Measurements from ENCODE around the gene TMEM229A. TPM values are rescaled to one million over a fixed set of nuclear protein-coding genes. Genes with fewer than 3 reads are reported as not detected.
A peak's percentile ranks its signal among the peaks of the same experiment; 100 is the strongest.
"Not testable (repeated sequence)": the region's sequence is repeated elsewhere in the genome, so short reads cannot be mapped to it uniquely, and the experiment has no call there.

Gene TMEM229A
- not detected for total RNA-seq

- peak within 1 kb of the TSS; percentile 76 for H3K4me3 Mint-ChIP-seq
- no peaks in the 10 kb centered on the region for H3K36me3 Mint-ChIP-seq
- peaks cover 4% of the 10 kb centered on the region for H3K4me1 Mint-ChIP-seq
- no peaks in the 10 kb centered on the region for H3K9me3 Mint-ChIP-seq
- peaks cover 50% of the 10 kb centered on the region for H3K27me3 Mint-ChIP-seq
- POLR2A ChIA-PET: no interaction called here
- DNase-seq (peak; percentile 39), ATAC-seq (ENCODE audit: low read depth) (peak; percentile 47)
- no peak within 1 kb of the TSS for H3K27ac Mint-ChIP-seq
Observed at GRCh38 chr7:124032369-124033094, at the start of gene TMEM229A. TSS of gene TMEM229A (minus strand) at chr7:124033067. CDS start at chr7:124033003, 64 bp downstream.

- H3K27me3 Mint-ChIP-seq; H3K9me3 Mint-ChIP-seq; H3K36me3 Mint-ChIP-seq; H3K4me1 Mint-ChIP-seq; H3K27ac Mint-ChIP-seq; ATAC-seq (ENCODE audit: low read depth); H3K4me3 Mint-ChIP-seq; DNase-seq; POLR2A ChIA-PET: not testable (repeated sequence)
Observed at GRCh38 chr7:124082234-124082633, 49.4 kb upstream of the TMEM229A start.

DNA sequence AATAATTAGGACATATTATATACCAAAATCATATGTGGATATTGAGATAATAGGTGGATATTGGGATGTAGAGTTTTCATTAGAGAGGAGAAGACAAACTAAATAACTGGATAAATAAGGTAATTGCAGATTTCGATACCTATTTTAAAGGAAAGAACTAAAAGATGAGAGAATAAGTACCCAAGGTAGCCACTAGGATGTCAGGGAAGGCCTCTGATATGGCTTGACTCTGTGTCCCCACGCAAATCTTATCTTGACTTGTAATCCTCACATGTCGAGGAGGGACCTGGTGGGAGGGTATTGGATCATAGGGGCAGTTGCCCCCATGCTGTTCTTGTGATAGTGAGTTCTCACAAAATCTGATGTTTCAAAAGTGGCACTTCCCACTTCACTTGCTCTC lies 44.7 kb upstream of the TMEM229A start:
- no peak overlapping the region for H3K27ac Mint-ChIP-seq
- ATAC-seq (ENCODE audit: low read depth) (no peak), DNase-seq (no peak)
- H3K36me3 Mint-ChIP-seq: no peaks in the 10 kb centered on the region
- POLR2A ChIA-PET: no interaction called here
- no peak overlapping the region for H3K4me3 Mint-ChIP-seq
- no peaks in the 10 kb centered on the region for H3K27me3 Mint-ChIP-seq
- H3K4me1 Mint-ChIP-seq: no peaks in the 10 kb centered on the region
- H3K9me3 Mint-ChIP-seq: peaks cover 1% of the 10 kb centered on the region

GRCh38 chr7:124076841-124077240 lies 44.0 kb upstream of the TMEM229A start:
- Mint-ChIP-seq H3K4me1 (no peaks in the 10 kb centered on the region), H3K9me3 (peaks cover 1% of the 10 kb centered on the region), H3K27ac (no peak overlapping the region), H3K36me3 (no peaks in the 10 kb centered on the region), H3K4me3 (no peak overlapping the region), H3K27me3 (no peaks in the 10 kb centered on the region)
- ATAC-seq (ENCODE audit: low read depth) (no peak), DNase-seq (no peak)
- POLR2A ChIA-PET: no interaction called here

DNA sequence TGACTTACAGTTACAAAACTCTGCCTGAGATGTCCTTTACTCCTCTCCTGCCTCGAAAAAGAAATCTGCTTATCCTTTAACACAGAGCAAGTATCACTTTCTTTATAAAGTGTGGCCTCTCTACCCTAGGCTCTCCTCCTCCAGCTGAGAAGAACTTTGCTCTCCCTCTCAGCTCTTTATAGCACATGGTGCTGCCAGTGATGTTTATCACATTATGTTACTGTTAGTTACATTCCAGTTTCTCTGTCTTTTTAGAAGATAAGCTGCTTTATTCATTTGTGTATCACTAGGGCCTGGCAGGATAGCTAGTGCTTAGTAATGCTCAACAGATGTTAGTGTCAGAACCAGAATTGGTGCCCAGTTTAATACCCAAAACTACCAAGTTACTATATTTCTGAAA lies 41.1 kb upstream of the TMEM229A start:
- Mint-ChIP-seq H3K27me3 (no peaks in the 10 kb centered on the region), H3K27ac (no peak overlapping the region), H3K4me1 (no peaks in the 10 kb centered on the region), H3K9me3 (peaks cover 1% of the 10 kb centered on the region), H3K4me3 (no peak overlapping the region), H3K36me3 (no peaks in the 10 kb centered on the region)
- no peak for DNase-seq
- no peak for ATAC-seq (ENCODE audit: low read depth)
- POLR2A ChIA-PET: no interaction called here

DNA sequence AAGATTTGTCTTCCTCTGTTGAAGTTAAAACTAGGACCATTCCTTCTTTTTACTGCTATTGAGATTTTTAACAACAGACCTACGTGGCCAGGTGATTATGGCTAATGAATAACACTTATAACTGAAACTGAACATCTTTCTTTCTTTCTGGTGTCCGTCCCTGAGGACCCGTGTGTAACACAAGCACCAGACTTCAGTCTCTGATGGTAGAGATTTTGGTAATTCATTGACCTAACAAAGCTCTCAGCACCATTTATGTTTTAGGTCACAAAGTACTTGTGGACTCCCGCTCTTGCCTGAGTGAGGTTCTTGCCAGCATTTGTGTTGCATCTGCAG lies 40.4 kb upstream of the TMEM229A start:
- no peaks in the 10 kb centered on the region for H3K27me3 Mint-ChIP-seq
- no peaks in the 10 kb centered on the region for H3K36me3 Mint-ChIP-seq
- POLR2A ChIA-PET: no interaction called here
- DNase-seq (no peak), ATAC-seq (ENCODE audit: low read depth) (no peak)
- H3K4me1 Mint-ChIP-seq: no peaks in the 10 kb centered on the region
- H3K27ac Mint-ChIP-seq: no peak overlapping the region
- H3K9me3 Mint-ChIP-seq: peaks cover 1% of the 10 kb centered on the region
- no peak overlapping the region for H3K4me3 Mint-ChIP-seq

GRCh38 chr7:124072603-124073309 lies 39.9 kb upstream of the TMEM229A start:
- ATAC-seq (ENCODE audit: low read depth) (no peak), DNase-seq (no peak)
- POLR2A ChIA-PET: no interaction called here
- Mint-ChIP-seq H3K27ac (no peak overlapping the region), H3K36me3 (no peaks in the 10 kb centered on the region), H3K4me1 (no peaks in the 10 kb centered on the region), H3K9me3 (peaks cover under 1% of the 10 kb centered on the region), H3K27me3 (no peaks in the 10 kb centered on the region), H3K4me3 (no peak overlapping the region)

DNA sequence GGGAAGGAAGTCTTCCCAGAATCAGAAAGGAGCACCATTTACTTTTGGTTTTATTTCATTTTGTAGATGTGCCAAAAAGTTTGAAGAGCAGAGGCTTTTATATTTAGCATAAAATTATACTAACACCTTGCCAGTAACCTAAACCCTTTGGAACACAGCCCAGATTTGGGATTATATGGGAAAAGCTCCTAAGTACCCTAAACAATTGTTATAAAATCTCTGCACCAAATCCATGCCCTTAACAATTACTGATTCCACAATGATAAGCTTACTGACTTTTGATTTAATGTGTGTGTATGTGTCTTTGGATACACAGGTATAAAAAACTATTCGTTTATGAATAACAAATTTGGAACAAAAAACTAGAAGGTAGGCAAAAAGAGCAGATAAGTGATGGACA lies 39.0 kb upstream of the TMEM229A start:
- no peaks in the 10 kb centered on the region for H3K27me3 Mint-ChIP-seq
- H3K9me3 Mint-ChIP-seq: no peaks in the 10 kb centered on the region
- ATAC-seq (ENCODE audit: low read depth) (no peak), DNase-seq (no peak)
- no peaks in the 10 kb centered on the region for H3K36me3 Mint-ChIP-seq
- H3K4me3 Mint-ChIP-seq: no peak overlapping the region
- H3K27ac Mint-ChIP-seq: no peak overlapping the region
- H3K4me1 Mint-ChIP-seq: no peaks in the 10 kb centered on the region
- POLR2A ChIA-PET: no interaction called here

- H3K27ac Mint-ChIP-seq: no peak overlapping the region
- POLR2A ChIA-PET: no interaction called here
- H3K9me3 Mint-ChIP-seq: no peaks in the 10 kb centered on the region
Observed at GRCh38 chr7:124062171-124062570, 29.3 kb upstream of the TMEM229A start.

DNA sequence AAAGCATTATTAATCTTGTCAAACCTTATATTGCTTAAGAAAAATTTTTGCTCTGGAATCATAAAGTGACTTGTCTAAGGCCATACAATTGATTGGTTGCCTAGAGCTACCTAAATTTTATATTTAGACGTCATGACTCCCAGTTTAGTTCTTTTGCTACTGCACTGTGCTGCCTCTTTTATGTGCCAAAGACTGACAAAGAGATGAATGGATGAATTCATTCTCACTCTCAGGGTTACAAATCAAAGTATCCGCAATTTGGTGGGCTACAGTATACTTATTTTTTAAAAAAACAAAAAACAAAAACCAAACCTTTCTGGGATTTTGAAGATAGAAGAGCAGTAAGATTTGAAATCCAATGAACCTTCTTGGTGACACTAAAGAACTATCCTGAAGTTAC lies 27.7 kb upstream of the TMEM229A start:
- no peaks in the 10 kb centered on the region for H3K36me3 Mint-ChIP-seq
- no peak for DNase-seq
- no peak overlapping the region for H3K4me3 Mint-ChIP-seq
- POLR2A ChIA-PET: no interaction called here
- no peaks in the 10 kb centered on the region for H3K27me3 Mint-ChIP-seq
- ATAC-seq (ENCODE audit: low read depth): no peak
- no peaks in the 10 kb centered on the region for H3K4me1 Mint-ChIP-seq
- no peaks in the 10 kb centered on the region for H3K9me3 Mint-ChIP-seq
- H3K27ac Mint-ChIP-seq: no peak overlapping the region

More at GRCh38 chr7:124062171-124062570, 29.3 kb upstream of the TMEM229A start:
- no peaks in the 10 kb centered on the region for H3K36me3 Mint-ChIP-seq
- no peak for DNase-seq
- H3K27me3 Mint-ChIP-seq: no peaks in the 10 kb centered on the region
- ATAC-seq (ENCODE audit: low read depth): no peak
- no peaks in the 10 kb centered on the region for H3K4me1 Mint-ChIP-seq
- no peak overlapping the region for H3K4me3 Mint-ChIP-seq

GRCh38 chr7:124059375-124059774 lies 26.5 kb upstream of the TMEM229A start:
- Mint-ChIP-seq H3K27ac (no peak overlapping the region), H3K4me3 (no peak overlapping the region), H3K4me1 (no peaks in the 10 kb centered on the region), H3K36me3 (no peaks in the 10 kb centered on the region), H3K9me3 (no peaks in the 10 kb centered on the region), H3K27me3 (no peaks in the 10 kb centered on the region)
- no peak for ATAC-seq (ENCODE audit: low read depth)
- DNase-seq: no peak
- POLR2A ChIA-PET: no interaction called here

- Mint-ChIP-seq H3K4me1 (no peaks in the 10 kb centered on the region), H3K27ac (no peak overlapping the region), H3K4me3 (no peak overlapping the region), H3K36me3 (no peaks in the 10 kb centered on the region), H3K9me3 (no peaks in the 10 kb centered on the region), H3K27me3 (no peaks in the 10 kb centered on the region)
- no peak for DNase-seq
- POLR2A ChIA-PET: no interaction called here
- ATAC-seq (ENCODE audit: low read depth): no peak
Observed at GRCh38 chr7:124058515-124058914, 25.6 kb upstream of the TMEM229A start.

DNA sequence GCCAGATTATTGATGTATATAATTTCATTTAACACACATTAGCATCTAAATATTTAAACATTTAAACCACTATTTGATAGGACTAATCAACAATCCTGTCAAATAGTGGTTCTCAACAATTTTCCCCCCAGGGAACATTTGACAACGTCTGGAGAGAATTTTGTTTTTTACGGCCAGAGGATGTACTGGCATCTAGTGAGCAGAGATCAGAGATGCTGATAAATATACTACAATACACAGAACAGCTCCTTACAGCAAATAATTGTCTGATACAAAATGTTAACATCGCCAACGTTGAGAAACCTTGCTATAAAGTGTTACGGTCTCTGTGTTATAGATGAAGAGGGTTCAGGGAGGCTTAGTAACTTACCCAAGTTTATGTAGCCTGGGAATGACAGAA lies 25.0 kb upstream of the TMEM229A start:
- Mint-ChIP-seq H3K27ac (no peak overlapping the region), H3K9me3 (no peaks in the 10 kb centered on the region), H3K27me3 (no peaks in the 10 kb centered on the region), H3K4me1 (no peaks in the 10 kb centered on the region), H3K4me3 (no peak overlapping the region), H3K36me3 (no peaks in the 10 kb centered on the region)
- no peak for DNase-seq
- POLR2A ChIA-PET: no interaction called here
- ATAC-seq (ENCODE audit: low read depth): no peak

DNA sequence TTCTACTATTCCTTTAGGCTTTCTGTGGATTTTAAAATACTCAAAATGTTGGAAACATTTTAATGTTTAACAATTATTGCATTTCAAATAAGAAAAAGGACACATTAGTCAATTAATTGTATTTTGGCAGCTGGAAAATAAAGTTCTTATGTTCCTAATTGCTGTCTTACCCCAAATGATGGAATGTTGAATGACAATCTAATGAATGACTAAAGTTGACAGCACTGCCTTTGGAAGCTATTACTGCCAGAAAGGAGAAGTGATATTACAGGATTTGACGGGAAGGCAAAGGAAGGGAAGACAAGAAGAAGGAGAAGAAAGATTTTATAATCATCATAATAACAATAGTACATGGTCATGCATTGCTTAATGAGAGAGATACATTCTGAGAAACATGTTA lies 23.4 kb upstream of the TMEM229A start:
- Mint-ChIP-seq H3K27me3 (no peaks in the 10 kb centered on the region), H3K4me1 (no peaks in the 10 kb centered on the region), H3K9me3 (no peaks in the 10 kb centered on the region), H3K27ac (no peak overlapping the region), H3K4me3 (no peak overlapping the region), H3K36me3 (no peaks in the 10 kb centered on the region)
- POLR2A ChIA-PET: no interaction called here
- ATAC-seq (ENCODE audit: low read depth): no peak
- DNase-seq: no peak

All from activated naive CD8-positive, alpha-beta T cell treated with anti-CD3 and anti-CD28 coated beads, Interleukin-2, amount 10 ng/mL, durations not matched to agents 7 days and 5 days (primary cell).